Endodermal cell (in vitro differentiated cells): ENCODE results near the gene PPT1. TPM values are rescaled to one million over a fixed set of nuclear protein-coding genes. Genes with fewer than 3 reads are reported as not detected.
"Not testable (repeated sequence)": the region's sequence is repeated elsewhere in the genome, so short reads cannot be mapped to it uniquely, and the experiment has no call there.

Experiments used
- DNase-seq: peaks from one replicate; pipeline ENCODE4 v3.0.0-alpha.2; 2017
- H3K27ac ChIP-seq: 2 replicates; pipeline ENCODE4 v1.5.1; 2013; ENCODE audit warnings: mild to moderate bottlenecking, low read depth, low read length, moderate library complexity
- H3K27me3 ChIP-seq: 2 replicates; pipeline ENCODE4 v1.6.1; 2013; ENCODE audit warnings: mild to moderate bottlenecking, low read length, moderate library complexity; ENCODE audit not compliant: insufficient read depth, control insufficient read depth, poor library complexity, severe bottlenecking
- H3K36me3 ChIP-seq: 2 replicates; pipeline ENCODE4 v1.7.0; 2013; ENCODE audit warnings: mild to moderate bottlenecking, low read length, moderate library complexity; ENCODE audit not compliant: control insufficient read depth, insufficient read depth
- H3K4me1 ChIP-seq: one replicate; pipeline ENCODE4 v1.7.0; 2013; ENCODE audit warnings: low read length; ENCODE audit not compliant: control insufficient read depth, insufficient read depth
- H3K4me3 ChIP-seq: 2 replicates; pipeline ENCODE4 v1.5.1; 2013; ENCODE audit warnings: mild to moderate bottlenecking, low read length, moderate library complexity
- H3K9ac ChIP-seq: 2 replicates; pipeline ENCODE4 v1.6.1; 2013; ENCODE audit warnings: mild to moderate bottlenecking, low read length, moderate library complexity; ENCODE audit not compliant: poor library complexity, severe bottlenecking; ENCODE audit errors: extremely low read depth
- H3K9me3 ChIP-seq: 2 replicates; pipeline ENCODE4 v1.6.1; 2013; ENCODE audit warnings: mild to moderate bottlenecking, low read length, moderate library complexity; ENCODE audit not compliant: control insufficient read depth
- H3K27ac Mint-ChIP-seq: 2 replicates; pipeline ENCODE4 v1.8.0; 2020; ENCODE audit warnings: mixed read lengths
- H3K27me3 Mint-ChIP-seq: 2 replicates; pipeline ENCODE4 v1.8.0; 2021; ENCODE audit warnings: mild to moderate bottlenecking, mixed read lengths; ENCODE audit not compliant: insufficient read depth
- H3K36me3 Mint-ChIP-seq: 2 replicates; pipeline ENCODE4 v1.8.0; 2020; ENCODE audit warnings: low read depth, mixed read lengths
- H3K4me1 Mint-ChIP-seq: 2 replicates; pipeline ENCODE4 v1.8.0; 2020; ENCODE audit warnings: mixed read lengths
- H3K4me3 Mint-ChIP-seq: 2 replicates; pipeline ENCODE4 v1.8.0; 2020; ENCODE audit warnings: mild to moderate bottlenecking, moderate library complexity, mixed read lengths
- H3K9me3 Mint-ChIP-seq: 2 replicates; pipeline ENCODE4 v1.8.0; 2020; ENCODE audit warnings: mild to moderate bottlenecking, mixed read lengths
- WGBS, 2 experiments: methylation state at CpG; one replicate each; pipeline versions ENCODE4 v1.1.5 to v1.1.7; 2013; ENCODE audit warnings: missing lambda C conversion rate in 2 of 2, mixed read lengths in 1 of 2; ENCODE audit not compliant: insufficient coverage in 1 of 2, insufficient read length in 1 of 2; 5-methylcytosine and 5-hydroxymethylcytosine counted together
- total RNA-seq, 2 donors: library from RNA; stranded (reverse); fragmentation: NEBNext Ultra II Directional in 1 of 2; extraction: Animal tissue kit (Norgen Biotek cat#: 25700) in 1 of 2; gene quantifications; 2 replicates in 1 of 2; 3 replicates in 1 of 2; pipeline ENCODE4 v1.2.1, GENCODE V29; 2021
- TF ChIP-seq, protein P1 (sequence below): fragments of 200-600 bp; sonication (generic); conservative IDR thresholded peaks from 2 replicates; pipeline ENCODE4 v1.5.0; 2021; ENCODE audit warnings: antibody characterized with exemption, mild to moderate bottlenecking

PPT1 gene
- total RNA-seq, 2 donors from 2014 or later = 85.7 to 111 TPM

DNA sequence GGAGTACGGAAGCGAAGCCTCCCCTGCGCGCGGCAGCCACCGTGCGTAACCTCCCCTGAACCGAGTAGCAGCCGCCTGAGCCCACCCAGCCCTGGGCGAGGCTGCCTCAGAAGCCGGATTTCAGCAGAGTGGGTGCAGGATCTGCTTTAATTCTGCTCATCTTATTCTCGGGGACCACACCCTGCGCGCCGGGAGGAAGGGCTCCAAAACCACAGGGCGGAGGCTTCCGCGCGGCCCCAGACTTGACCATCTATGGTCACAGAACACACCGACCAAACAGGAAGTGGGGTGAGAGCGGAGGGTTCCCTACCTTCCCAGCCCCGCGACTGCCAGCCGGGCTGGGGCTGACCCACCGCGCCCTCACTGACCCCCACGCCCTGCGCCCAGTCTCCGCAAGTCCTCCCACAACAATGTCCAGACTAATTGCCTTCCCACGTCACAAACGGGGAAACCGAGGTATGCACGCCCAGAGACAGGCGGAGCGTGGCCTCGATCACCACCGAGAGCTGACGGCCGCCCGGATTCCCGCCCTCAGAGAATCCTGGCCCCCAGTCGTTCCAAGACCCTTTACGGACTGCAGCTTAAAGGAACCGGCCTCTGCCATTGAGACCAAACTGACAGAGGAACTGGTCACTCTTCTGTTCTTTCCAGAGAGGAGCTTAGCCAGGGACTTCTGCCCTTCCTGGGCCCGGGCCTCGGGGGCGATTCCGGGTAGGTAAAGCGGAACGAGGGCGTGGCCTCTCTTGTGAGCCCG lies 57.1 kb downstream of the PPT1 start:
- Histone ChIP-seq H3K9me3 (no peaks in the 10 kb centered on the region), H3K27me3 (no peaks in the 10 kb centered on the region), H3K9ac (peak overlapping the region; percentile 75), H3K4me1 (no peaks in the 10 kb centered on the region), H3K36me3 (peaks cover 27% of the 10 kb centered on the region), H3K27ac (peak overlapping the region; percentile 82), H3K4me3 (peak overlapping the region; percentile 100)
- TF ChIP-seq, protein P1, sequence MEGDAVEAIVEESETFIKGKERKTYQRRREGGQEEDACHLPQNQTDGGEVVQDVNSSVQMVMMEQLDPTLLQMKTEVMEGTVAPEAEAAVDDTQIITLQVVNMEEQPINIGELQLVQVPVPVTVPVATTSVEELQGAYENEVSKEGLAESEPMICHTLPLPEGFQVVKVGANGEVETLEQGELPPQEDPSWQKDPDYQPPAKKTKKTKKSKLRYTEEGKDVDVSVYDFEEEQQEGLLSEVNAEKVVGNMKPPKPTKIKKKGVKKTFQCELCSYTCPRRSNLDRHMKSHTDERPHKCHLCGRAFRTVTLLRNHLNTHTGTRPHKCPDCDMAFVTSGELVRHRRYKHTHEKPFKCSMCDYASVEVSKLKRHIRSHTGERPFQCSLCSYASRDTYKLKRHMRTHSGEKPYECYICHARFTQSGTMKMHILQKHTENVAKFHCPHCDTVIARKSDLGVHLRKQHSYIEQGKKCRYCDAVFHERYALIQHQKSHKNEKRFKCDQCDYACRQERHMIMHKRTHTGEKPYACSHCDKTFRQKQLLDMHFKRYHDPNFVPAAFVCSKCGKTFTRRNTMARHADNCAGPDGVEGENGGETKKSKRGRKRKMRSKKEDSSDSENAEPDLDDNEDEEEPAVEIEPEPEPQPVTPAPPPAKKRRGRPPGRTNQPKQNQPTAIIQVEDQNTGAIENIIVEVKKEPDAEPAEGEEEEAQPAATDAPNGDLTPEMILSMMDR = no peak
- peak; percentile 89 for DNase-seq
- Mint-ChIP-seq H3K27ac (peak overlapping the region; percentile 100), H3K4me3 (peak overlapping the region; percentile 98), H3K4me1 (peaks cover 21% of the 10 kb centered on the region), H3K9me3 (no peaks in the 10 kb centered on the region), H3K27me3 (no peaks in the 10 kb centered on the region), H3K36me3 (peaks cover 18% of the 10 kb centered on the region)
- WGBS, 2 experiments = 1% methylated on average over 28 to 52 of the region's 52 CpGs

DNA sequence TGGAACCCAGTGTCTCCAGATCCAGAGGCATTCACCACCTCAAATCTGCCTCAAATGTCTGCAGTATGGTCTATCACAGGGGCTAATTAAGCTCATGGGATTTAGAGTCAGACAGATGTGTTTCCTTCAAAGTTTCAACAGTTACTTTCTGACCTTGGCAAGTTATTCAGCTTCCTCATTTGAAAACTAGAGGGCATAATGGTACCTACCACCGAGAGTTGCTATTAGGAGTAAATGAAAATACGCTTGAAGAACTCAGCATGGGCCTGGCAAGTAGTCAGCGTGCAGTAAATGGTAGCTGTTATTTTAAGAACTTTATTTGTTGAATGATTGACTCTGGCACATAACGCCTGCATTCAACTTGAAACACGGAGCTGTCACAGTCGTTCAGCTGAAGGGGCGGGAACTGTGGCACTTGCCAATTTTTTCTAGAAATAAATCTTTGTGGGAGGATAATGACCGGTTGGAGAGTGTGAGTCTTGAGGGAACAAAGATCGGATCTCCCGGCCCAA lies 57.8 kb downstream of the PPT1 start:
- WGBS, 2 experiments = 12 to 18% methylated on average over 6 to 10 of the region's 10 CpGs
- H3K4me1 Mint-ChIP-seq = peaks cover 21% of the 10 kb centered on the region
- H3K27me3 Mint-ChIP-seq = no peaks in the 10 kb centered on the region

DNA sequence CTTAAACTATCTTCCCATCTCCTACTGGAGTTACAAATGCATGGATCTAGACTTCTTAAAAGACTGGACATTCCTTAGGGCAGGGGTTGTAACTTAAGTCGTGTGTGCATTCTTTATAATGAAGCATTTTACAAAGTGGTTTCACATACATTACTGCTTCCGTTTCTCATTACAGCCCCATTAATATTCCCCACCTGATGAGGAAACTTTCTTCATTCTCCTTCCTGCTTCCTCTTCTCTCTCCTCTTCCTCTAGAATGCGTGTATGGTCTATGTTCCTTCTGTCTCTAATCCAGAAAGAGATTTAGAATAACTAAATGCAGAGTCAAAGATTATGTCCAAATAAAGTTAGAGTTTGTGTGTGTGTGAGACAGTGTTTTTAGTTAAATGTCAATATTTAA lies 58.4 kb downstream of the PPT1 start:
- no peak overlapping the region for H3K4me3 Mint-ChIP-seq
- H3K27me3 ChIP-seq = no peaks in the 10 kb centered on the region
- H3K9ac ChIP-seq = no peak overlapping the region
- WGBS, 2 experiments = 90 to 94% methylated on average over 2 to 3 of the region's 3 CpGs
- peaks cover 19% of the 10 kb centered on the region for H3K36me3 ChIP-seq
- H3K36me3 Mint-ChIP-seq = peaks cover 11% of the 10 kb centered on the region
- no peaks in the 10 kb centered on the region for H3K4me1 ChIP-seq
- no peaks in the 10 kb centered on the region for H3K9me3 ChIP-seq
- no peaks in the 10 kb centered on the region for H3K27me3 Mint-ChIP-seq
- peaks cover 19% of the 10 kb centered on the region for H3K4me1 Mint-ChIP-seq
- no peak overlapping the region for H3K4me3 ChIP-seq
- H3K27ac ChIP-seq = no peak overlapping the region
- DNase-seq = no peak
- no peaks in the 10 kb centered on the region for H3K9me3 Mint-ChIP-seq
- TF ChIP-seq, protein P1 = no peak
- no peak overlapping the region for H3K27ac Mint-ChIP-seq

More for the DNA sequence above, 57.8 kb downstream of the PPT1 start:
- Mint-ChIP-seq H3K4me3 (peak overlapping the region; percentile 98), H3K9me3 (no peaks in the 10 kb centered on the region), H3K27ac (peak overlapping the region; percentile 100), H3K36me3 (peaks cover 16% of the 10 kb centered on the region)
- Histone ChIP-seq H3K27me3 (no peaks in the 10 kb centered on the region), H3K4me3 (peak overlapping the region; percentile 100), H3K4me1 (no peaks in the 10 kb centered on the region), H3K27ac (peak overlapping the region; percentile 82), H3K36me3 (peaks cover 24% of the 10 kb centered on the region), H3K9me3 (no peaks in the 10 kb centered on the region), H3K9ac (peak overlapping the region; percentile 75)
- TF ChIP-seq, protein P1 = peak; percentile 16
- DNase-seq = no peak

DNA sequence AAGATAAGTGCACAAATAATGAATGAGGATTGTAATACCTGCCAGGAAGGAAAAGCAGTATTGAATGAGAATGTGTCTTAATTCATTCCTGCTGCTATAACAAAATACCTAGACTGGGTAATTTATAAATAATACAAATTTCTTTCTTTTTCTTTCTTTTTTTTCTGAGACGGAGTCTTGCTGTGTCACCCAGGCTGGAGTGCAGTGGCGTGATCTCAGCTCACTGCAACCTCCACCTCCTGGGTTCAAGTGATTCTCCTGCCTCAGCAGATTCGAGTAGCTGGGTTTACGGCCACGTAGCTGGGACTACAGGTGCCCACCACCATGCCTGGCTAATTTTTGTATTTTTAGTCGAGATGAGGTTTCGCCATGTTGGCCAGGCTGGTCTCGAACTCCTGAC lies 59.8 kb downstream of the PPT1 start:
- peaks cover 12% of the 10 kb centered on the region for H3K4me1 Mint-ChIP-seq
- not testable (repeated sequence) for H3K4me1 ChIP-seq, H3K9ac ChIP-seq, H3K4me3 Mint-ChIP-seq, H3K27ac ChIP-seq, H3K36me3 ChIP-seq, H3K27me3 Mint-ChIP-seq, DNase-seq, H3K27ac Mint-ChIP-seq, H3K9me3 ChIP-seq, H3K27me3 ChIP-seq, H3K9me3 Mint-ChIP-seq, H3K4me3 ChIP-seq, H3K36me3 Mint-ChIP-seq
- WGBS, 2 experiments = 97 to 99% methylated on average over 7 to 8 of the region's 8 CpGs
